Mesendoderm (in vitro differentiated cells): ENCODE measurements around the gene CCDC196.

Experiments
- DNase-seq: peaks from one replicate; pipeline ENCODE4 v3.0.0; 2013
- H2AK5ac ChIP-seq: 2 replicates; pipeline ENCODE4 v1.6.1; 2013; ENCODE audit warnings: low read length, inconsistent platforms
- H2BK120ac ChIP-seq: 2 replicates; pipeline ENCODE4 v1.6.1; 2013; ENCODE audit warnings: low read depth, mild to moderate bottlenecking, low read length, moderate library complexity, mixed read lengths
- H2BK15ac ChIP-seq: replicated peaks from 2 replicates; pipeline ENCODE4 v1.6.1; 2013; ENCODE audit warnings: low read depth, mild to moderate bottlenecking, moderate library complexity
- H2BK5ac ChIP-seq: 2 replicates; pipeline ENCODE4 v1.6.1; 2013; ENCODE audit warnings: low read length, inconsistent platforms
- H3K18ac ChIP-seq: 2 replicates; pipeline ENCODE4 v1.6.1; 2013; ENCODE audit warnings: mild to moderate bottlenecking, low read length, mixed read lengths
- H3K23ac ChIP-seq: one replicate; pipeline ENCODE4 v1.6.1; 2013; ENCODE audit warnings: low read length
- H3K27ac ChIP-seq: 2 replicates; pipeline ENCODE4 v1.5.1; 2013; ENCODE audit warnings: low read depth, mild to moderate bottlenecking, inconsistent platforms, low read length, moderate library complexity
- H3K27me3 ChIP-seq: 2 replicates; pipeline ENCODE4 v1.6.1; 2013; ENCODE audit warnings: low read length, control low read depth, mild to moderate bottlenecking, inconsistent platforms; ENCODE audit not compliant: insufficient read depth, poor library complexity
- H3K36me3 ChIP-seq: 2 replicates; pipeline ENCODE4 v1.6.1; 2013; ENCODE audit warnings: low read length, inconsistent platforms; ENCODE audit not compliant: control insufficient read depth, insufficient read depth
- H3K4ac ChIP-seq: one replicate; pipeline ENCODE4 v1.6.1; 2013; ENCODE audit warnings: low read depth, mild to moderate bottlenecking, low read length, moderate library complexity
- H3K4me1 ChIP-seq: 2 replicates; pipeline ENCODE4 v1.6.1; 2013; ENCODE audit warnings: low read depth, low read length, inconsistent platforms; ENCODE audit not compliant: control insufficient read depth
- H3K4me2 ChIP-seq: 2 replicates; pipeline ENCODE4 v1.6.1; 2013; ENCODE audit warnings: low read length
- H3K4me3 ChIP-seq: 2 replicates; pipeline ENCODE4 v1.5.1; 2013; ENCODE audit warnings: mild to moderate bottlenecking, low read length
- H3K56ac ChIP-seq: one replicate; pipeline ENCODE4 v1.6.1; 2013; ENCODE audit warnings: low read length
- H3K79me1 ChIP-seq: 2 replicates; pipeline ENCODE4 v1.6.1; 2013; ENCODE audit warnings: low read length, inconsistent platforms
- H3K79me2 ChIP-seq: 2 replicates; pipeline ENCODE4 v1.6.1; 2013; ENCODE audit warnings: mild to moderate bottlenecking, low read length; ENCODE audit not compliant: control insufficient read depth, insufficient read depth
- H3K9ac ChIP-seq: 2 replicates; pipeline ENCODE4 v1.6.1; 2013; ENCODE audit warnings: low read length, inconsistent platforms
- H4K5ac ChIP-seq: one replicate; pipeline ENCODE4 v1.6.1; 2013; ENCODE audit warnings: low read length
- H4K8ac ChIP-seq: one replicate; pipeline ENCODE4 v1.6.1; 2013; ENCODE audit warnings: low read depth, mild to moderate bottlenecking, control low read depth, low read length, moderate library complexity
- WGBS: extraction: QIAGEN DNeasy Blood & Tissue Kit; methylation state at CpG from one replicate; pipeline ENCODE4 v1.1.7; 2013; ENCODE audit warnings: low lambda C conversion rate, missing lambda C conversion rate; ENCODE audit not compliant: insufficient coverage; ENCODE audit errors: extremely low coverage; 5-methylcytosine and 5-hydroxymethylcytosine counted together

CCDC196 gene

DNA sequence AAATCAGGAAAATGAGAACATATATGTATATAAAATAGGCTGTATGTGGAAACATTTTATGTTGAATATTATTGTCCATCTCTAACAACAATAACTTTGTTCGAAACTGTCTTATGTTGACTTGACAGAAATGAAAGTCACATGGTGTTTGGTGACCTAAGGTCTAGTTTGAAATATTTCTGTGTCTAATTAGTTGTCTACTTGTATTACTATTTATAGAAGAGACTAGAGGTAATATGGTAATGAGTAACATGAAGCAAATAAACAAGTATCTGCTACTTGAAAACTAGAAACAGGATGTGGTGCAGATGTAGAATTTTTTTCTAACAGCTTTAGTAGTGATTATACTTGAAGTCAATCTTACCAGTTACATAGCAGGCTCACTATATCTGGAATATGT, 25.7 kb downstream of the CCDC196 start:
- H3K27me3 ChIP-seq, result no peaks in the 10 kb centered on the region
- H2BK15ac ChIP-seq, result no peak overlapping the region
- no peak overlapping the region for H2BK120ac ChIP-seq
- no peak overlapping the region for H2AK5ac ChIP-seq
- no peak overlapping the region for H4K5ac ChIP-seq
- no peak overlapping the region for H3K4me3 ChIP-seq
- H3K56ac ChIP-seq, result no peak overlapping the region
- WGBS, result no CpG with 5 or more reads among the region's 1 CpG
- H3K4me1 ChIP-seq, result no peaks in the 10 kb centered on the region
- H3K79me2 ChIP-seq, result no peaks in the 10 kb centered on the region
- no peak overlapping the region for H3K23ac ChIP-seq
- no peak overlapping the region for H2BK5ac ChIP-seq
- no peak overlapping the region for H3K4me2 ChIP-seq
- no peaks in the 10 kb centered on the region for H3K36me3 ChIP-seq
- no peak for DNase-seq
- H3K79me1 ChIP-seq, result no peaks in the 10 kb centered on the region
- no peak overlapping the region for H3K4ac ChIP-seq
- H3K9ac ChIP-seq, result no peak overlapping the region
- H4K8ac ChIP-seq, result no peak overlapping the region
- H3K27ac ChIP-seq, result no peak overlapping the region
- H3K18ac ChIP-seq, result no peak overlapping the region

DNA sequence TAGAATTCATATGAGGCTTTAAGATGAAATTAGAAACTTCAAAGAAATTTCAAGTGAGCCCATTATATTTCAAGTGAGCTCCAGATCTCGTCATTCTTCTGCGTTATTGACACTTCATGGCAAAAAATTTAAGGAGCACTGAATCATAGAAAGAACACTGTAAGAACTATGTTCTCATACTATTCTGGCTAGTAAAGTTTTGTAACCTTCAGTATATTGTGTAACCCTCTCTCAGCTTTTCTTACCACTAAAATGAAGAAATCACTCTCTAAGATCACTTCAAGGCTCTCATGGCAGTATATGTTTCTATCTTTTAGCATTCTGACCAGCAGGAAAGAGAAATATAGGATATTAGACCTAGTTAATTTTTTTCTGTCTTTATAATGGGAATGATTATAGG, 28.0 kb downstream of the CCDC196 start:
- WGBS, result no CpG with 5 or more reads among the region's 2 CpGs
- no peak overlapping the region for H2BK120ac ChIP-seq
- no peak overlapping the region for H3K18ac ChIP-seq
- no peaks in the 10 kb centered on the region for H3K79me2 ChIP-seq
- H2BK15ac ChIP-seq, result no peak overlapping the region
- H2BK5ac ChIP-seq, result no peak overlapping the region
- no peaks in the 10 kb centered on the region for H3K4me1 ChIP-seq
- no peak overlapping the region for H4K8ac ChIP-seq
- H3K56ac ChIP-seq, result no peak overlapping the region
- no peak for DNase-seq
- no peak overlapping the region for H3K23ac ChIP-seq
- H3K79me1 ChIP-seq, result no peaks in the 10 kb centered on the region
- H2AK5ac ChIP-seq, result no peak overlapping the region
- H3K9ac ChIP-seq, result no peak overlapping the region
- H4K5ac ChIP-seq, result no peak overlapping the region
- H3K4ac ChIP-seq, result no peak overlapping the region
- H3K27me3 ChIP-seq, result no peaks in the 10 kb centered on the region
- no peak overlapping the region for H3K4me3 ChIP-seq
- H3K4me2 ChIP-seq, result no peak overlapping the region
- no peaks in the 10 kb centered on the region for H3K36me3 ChIP-seq
- H3K27ac ChIP-seq, result no peak overlapping the region

DNA sequence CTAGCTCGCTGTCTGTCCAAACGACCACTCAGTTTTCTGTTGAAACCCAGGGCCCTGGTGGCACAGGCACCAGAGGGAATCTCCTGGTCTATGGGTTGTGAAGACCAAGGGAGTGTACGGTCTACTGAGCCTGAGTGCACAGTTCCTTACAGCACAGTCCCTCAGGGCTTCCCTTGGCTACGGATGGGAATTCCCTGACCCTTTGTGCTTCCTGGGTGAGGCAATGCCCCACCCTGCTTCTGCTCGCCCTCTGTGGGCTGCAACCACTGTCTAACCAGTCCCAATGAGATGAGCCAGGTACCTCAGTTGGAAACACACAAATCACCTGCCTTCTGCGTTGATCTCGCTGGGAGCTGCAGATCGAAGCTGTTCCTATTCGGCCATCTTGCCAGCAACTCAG, 44.4 kb downstream of the CCDC196 start:
- Histone ChIP-seq H3K4ac (no peak overlapping the region), H3K4me3 (no peak overlapping the region), H2AK5ac (no peak overlapping the region), H3K27me3 (no peaks in the 10 kb centered on the region), H2BK5ac (no peak overlapping the region), H3K79me1 (peaks cover 4% of the 10 kb centered on the region), H4K5ac (no peak overlapping the region), H2BK120ac (no peak overlapping the region), H2BK15ac (no peak overlapping the region), H3K18ac (no peak overlapping the region), H3K4me1 (no peaks in the 10 kb centered on the region), H3K79me2 (peaks cover 2% of the 10 kb centered on the region), H3K56ac (no peak overlapping the region), H3K4me2 (no peak overlapping the region), H3K27ac (no peak overlapping the region), H3K23ac (no peak overlapping the region), H3K36me3 (no peaks in the 10 kb centered on the region), H4K8ac (no peak overlapping the region), H3K9ac (no peak overlapping the region)
- DNase-seq, result no peak
- WGBS, result no CpG with 5 or more reads among the region's 9 CpGs

DNA sequence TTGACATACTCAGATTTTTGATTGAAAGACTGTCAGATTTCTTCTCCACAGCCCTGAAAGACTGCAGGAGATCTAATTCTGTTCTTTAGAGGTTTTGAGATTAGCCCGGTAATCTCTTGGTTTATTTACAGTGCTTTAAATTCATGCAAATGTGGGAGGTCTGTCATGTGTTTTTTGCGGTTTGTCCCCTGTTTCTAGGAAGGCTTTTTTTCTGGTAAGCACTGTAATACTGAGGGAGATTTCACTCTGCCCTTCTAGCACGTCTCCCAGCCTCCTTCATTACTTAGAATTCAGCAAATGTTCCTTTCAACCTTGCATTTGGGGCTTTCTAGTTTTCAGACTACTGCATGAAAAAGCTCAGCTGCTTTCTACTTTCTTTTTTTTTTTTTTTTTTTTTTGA, 52.9 kb downstream of the CCDC196 start:
- peak; percentile 21 for DNase-seq
- H3K4me2 ChIP-seq, result no peak overlapping the region
- H2BK5ac ChIP-seq, result no peak overlapping the region
- WGBS, result no CpG with 5 or more reads among the region's 3 CpGs
- H3K36me3 ChIP-seq, result no peaks in the 10 kb centered on the region
- no peak overlapping the region for H3K4me3 ChIP-seq
- H3K27ac ChIP-seq, result no peak overlapping the region
- no peak overlapping the region for H2AK5ac ChIP-seq
- no peak overlapping the region for H3K9ac ChIP-seq
- no peak overlapping the region for H3K18ac ChIP-seq
- H3K27me3 ChIP-seq, result no peaks in the 10 kb centered on the region
- no peak overlapping the region for H2BK15ac ChIP-seq
- H3K4me1 ChIP-seq, result no peaks in the 10 kb centered on the region
- H4K8ac ChIP-seq, result no peak overlapping the region
- no peak overlapping the region for H3K56ac ChIP-seq
- H3K23ac ChIP-seq, result no peak overlapping the region
- no peaks in the 10 kb centered on the region for H3K79me2 ChIP-seq
- H2BK120ac ChIP-seq, result no peak overlapping the region
- no peaks in the 10 kb centered on the region for H3K79me1 ChIP-seq
- H3K4ac ChIP-seq, result no peak overlapping the region
- no peak overlapping the region for H4K5ac ChIP-seq

DNA sequence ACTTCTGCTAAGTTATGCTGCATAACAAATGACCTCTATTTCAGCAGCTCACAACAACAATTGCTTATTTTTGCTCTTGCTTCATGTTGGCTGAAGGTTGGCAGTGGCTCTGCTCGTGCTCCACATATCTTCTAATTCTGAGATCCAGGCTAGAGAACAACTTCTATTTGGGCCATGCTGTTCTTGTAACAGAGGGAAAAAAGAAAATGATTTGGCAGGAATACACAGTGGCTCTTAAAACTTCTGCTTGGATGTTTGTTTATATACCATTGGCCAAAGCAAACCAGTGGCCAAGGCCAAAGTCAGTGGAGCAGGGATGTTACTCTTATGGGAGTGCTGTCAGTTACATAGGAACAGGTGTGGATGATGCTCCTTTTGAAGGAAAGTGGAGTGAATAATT, 53.9 kb downstream of the CCDC196 start:
- no peak overlapping the region for H2BK15ac ChIP-seq
- H3K56ac ChIP-seq, result no peak overlapping the region
- no peak for DNase-seq
- H3K27ac ChIP-seq, result no peak overlapping the region
- H4K5ac ChIP-seq, result no peak overlapping the region
- no CpG with 5 or more reads among the region's 1 CpG for WGBS
- no peaks in the 10 kb centered on the region for H3K79me1 ChIP-seq
- H2BK120ac ChIP-seq, result no peak overlapping the region
- H3K18ac ChIP-seq, result no peak overlapping the region
- no peak overlapping the region for H2AK5ac ChIP-seq
- H3K36me3 ChIP-seq, result no peaks in the 10 kb centered on the region
- H3K4me3 ChIP-seq, result no peak overlapping the region
- H2BK5ac ChIP-seq, result no peak overlapping the region
- no peak overlapping the region for H3K9ac ChIP-seq
- no peak overlapping the region for H3K4ac ChIP-seq
- H4K8ac ChIP-seq, result no peak overlapping the region
- no peaks in the 10 kb centered on the region for H3K27me3 ChIP-seq
- H3K4me1 ChIP-seq, result no peaks in the 10 kb centered on the region
- no peak overlapping the region for H3K23ac ChIP-seq
- H3K4me2 ChIP-seq, result no peak overlapping the region
- H3K79me2 ChIP-seq, result no peaks in the 10 kb centered on the region

DNA sequence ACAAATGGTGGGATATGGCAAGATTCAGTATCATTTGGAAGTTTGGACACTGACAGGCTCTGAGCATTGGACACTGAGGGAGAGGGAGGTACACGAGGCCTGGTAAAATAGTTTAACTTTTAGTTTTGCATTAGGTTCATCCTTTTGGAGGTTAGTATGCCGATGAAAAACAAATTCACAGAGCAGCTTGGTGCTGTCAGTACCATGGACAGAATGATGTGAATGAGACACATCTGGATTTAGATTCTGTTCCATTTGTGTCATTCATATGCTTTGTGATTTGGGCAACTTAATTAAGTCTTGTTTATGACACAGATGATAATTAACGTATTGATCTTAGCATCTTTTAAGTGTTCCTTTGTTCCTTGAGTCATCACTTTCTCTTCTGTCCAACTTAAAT, 55.5 kb downstream of the CCDC196 start:
- H2BK5ac ChIP-seq, result no peak overlapping the region
- DNase-seq, result no peak
- H3K56ac ChIP-seq, result no peak overlapping the region
- H3K4me1 ChIP-seq, result no peaks in the 10 kb centered on the region
- H3K9ac ChIP-seq, result no peak overlapping the region
- no peak overlapping the region for H3K4ac ChIP-seq
- no peaks in the 10 kb centered on the region for H3K79me2 ChIP-seq
- no peak overlapping the region for H2BK120ac ChIP-seq
- no peak overlapping the region for H3K23ac ChIP-seq
- H3K4me3 ChIP-seq, result no peak overlapping the region
- WGBS, result no CpG with 5 or more reads among the region's 3 CpGs
- H3K36me3 ChIP-seq, result no peaks in the 10 kb centered on the region
- H4K5ac ChIP-seq, result no peak overlapping the region
- H3K79me1 ChIP-seq, result no peaks in the 10 kb centered on the region
- no peak overlapping the region for H3K4me2 ChIP-seq
- no peak overlapping the region for H2BK15ac ChIP-seq
- H3K27ac ChIP-seq, result no peak overlapping the region
- H2AK5ac ChIP-seq, result no peak overlapping the region
- no peak overlapping the region for H3K18ac ChIP-seq
- H3K27me3 ChIP-seq, result no peaks in the 10 kb centered on the region
- no peak overlapping the region for H4K8ac ChIP-seq
